ENCODE results near the gene MUC5B.
"Not testable (repeated sequence)": the region's sequence is repeated elsewhere in the genome, so short reads cannot be mapped to it uniquely, and the experiment has no call there.

GRCh38 chr11:1243521-1243920 is 20.7 kb downstream of the MUC5B start:
- not testable (repeated sequence) for TF ChIP-seq CTCF, POLR2A (IDR thresholded peaks at IDR 0.05)

Data from heart left ventricle (tissue), 13 donors.